ENCODE results near the gene C17orf113.

GRCh38 chr17:42025191-42025579, 25.2 kb downstream of the C17orf113 start:
- TF ChIP-seq, protein P1, sequence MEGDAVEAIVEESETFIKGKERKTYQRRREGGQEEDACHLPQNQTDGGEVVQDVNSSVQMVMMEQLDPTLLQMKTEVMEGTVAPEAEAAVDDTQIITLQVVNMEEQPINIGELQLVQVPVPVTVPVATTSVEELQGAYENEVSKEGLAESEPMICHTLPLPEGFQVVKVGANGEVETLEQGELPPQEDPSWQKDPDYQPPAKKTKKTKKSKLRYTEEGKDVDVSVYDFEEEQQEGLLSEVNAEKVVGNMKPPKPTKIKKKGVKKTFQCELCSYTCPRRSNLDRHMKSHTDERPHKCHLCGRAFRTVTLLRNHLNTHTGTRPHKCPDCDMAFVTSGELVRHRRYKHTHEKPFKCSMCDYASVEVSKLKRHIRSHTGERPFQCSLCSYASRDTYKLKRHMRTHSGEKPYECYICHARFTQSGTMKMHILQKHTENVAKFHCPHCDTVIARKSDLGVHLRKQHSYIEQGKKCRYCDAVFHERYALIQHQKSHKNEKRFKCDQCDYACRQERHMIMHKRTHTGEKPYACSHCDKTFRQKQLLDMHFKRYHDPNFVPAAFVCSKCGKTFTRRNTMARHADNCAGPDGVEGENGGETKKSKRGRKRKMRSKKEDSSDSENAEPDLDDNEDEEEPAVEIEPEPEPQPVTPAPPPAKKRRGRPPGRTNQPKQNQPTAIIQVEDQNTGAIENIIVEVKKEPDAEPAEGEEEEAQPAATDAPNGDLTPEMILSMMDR (IDR thresholded peaks at IDR 0.05; ENCODE audit: low read depth, low read length, poor library complexity, severe bottlenecking) = no peak
- TF ChIP-seq EZH2phosphoT487 (IDR thresholded peaks at IDR 0.05; ENCODE audit: borderline replicate concordance, low read length) = no peak

All from DOHH2 (cell line).